GM18511 (cell line): Measurements from ENCODE around the gene CNGA4.
"Not testable (repeated sequence)": the region's sequence is repeated elsewhere in the genome, so short reads cannot be mapped to it uniquely, and the experiment has no call there.

Source experiments
- ATAC-seq: cut with Tn5 transposase; IDR thresholded peaks from one replicate; pipeline ENCODE4 v1.9.1; 2021; ENCODE audit warnings: mild to moderate bottlenecking, moderate library complexity; ENCODE audit not compliant: unreplicated experiment

Gene CNGA4

DNA sequence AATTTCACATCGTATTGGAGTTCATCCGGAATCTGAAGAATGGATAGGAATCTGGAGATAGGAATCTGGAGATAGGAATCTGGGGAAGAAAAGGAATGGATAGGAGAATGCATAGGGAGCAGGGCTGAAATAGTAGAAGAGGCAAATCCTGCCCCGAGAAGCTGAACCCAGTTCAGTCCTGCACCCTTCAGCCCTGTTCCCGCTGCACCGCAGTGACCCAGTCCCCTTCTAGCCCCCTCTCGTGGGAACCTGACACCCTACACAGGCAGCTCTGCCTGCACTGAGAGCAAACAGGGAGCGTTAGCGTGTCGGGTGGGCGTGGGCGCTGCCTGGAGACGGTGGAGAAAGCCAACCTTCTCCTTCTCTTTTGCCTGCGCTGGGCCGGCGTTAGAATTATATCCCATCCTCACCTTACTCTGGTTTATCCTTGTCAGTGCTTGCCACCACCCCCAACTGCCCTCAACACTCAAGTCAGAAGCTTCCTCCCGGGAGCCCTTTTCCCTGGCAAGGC lies 19.7 kb downstream of the CNGA4 start:
- ATAC-seq, result no peak

DNA sequence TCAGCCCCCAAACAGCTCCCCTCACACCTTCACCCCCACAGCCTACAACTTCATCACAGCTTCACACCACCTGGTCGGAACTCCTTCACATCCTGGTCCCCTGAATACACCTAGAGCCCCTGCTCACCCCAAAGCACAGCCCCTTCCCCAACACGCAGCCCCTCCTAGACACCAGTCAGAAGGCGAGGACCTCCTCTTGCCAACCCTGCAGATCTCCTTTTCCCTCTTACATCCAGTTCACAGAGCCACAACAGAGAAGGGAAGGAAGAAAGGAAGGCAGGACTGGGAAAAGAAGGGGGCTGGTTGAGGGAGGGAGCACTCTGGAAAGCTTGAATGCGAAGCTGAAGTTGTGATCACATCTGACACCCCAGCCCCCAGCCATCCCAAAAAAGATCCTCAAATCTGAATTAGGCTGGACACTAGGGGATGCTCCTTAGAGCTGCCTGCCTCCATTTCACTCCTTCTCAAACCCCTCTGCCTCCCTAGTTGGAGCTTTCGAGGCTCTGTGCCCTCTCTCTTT lies 21.4 kb downstream of the CNGA4 start:
- no peak for ATAC-seq

DNA sequence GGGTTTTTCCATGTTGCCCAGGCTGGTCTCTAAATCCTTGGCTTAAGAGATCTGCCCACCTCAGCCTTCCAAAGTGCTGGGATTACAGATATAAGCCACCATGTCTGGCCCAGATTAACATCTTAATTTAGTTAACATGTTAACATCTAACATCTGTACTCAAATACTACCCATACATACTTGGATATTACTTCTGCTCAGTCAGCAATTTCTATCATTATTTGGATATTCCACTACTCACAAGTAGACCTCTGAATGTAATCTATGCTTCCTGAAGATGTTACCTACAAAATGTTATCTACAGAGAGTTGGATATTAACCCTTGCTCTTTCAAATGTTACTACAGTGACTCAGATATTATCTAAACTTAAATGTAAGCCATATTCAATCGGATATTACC lies 24.8 kb downstream of the CNGA4 start:
- ATAC-seq, result no peak

DNA sequence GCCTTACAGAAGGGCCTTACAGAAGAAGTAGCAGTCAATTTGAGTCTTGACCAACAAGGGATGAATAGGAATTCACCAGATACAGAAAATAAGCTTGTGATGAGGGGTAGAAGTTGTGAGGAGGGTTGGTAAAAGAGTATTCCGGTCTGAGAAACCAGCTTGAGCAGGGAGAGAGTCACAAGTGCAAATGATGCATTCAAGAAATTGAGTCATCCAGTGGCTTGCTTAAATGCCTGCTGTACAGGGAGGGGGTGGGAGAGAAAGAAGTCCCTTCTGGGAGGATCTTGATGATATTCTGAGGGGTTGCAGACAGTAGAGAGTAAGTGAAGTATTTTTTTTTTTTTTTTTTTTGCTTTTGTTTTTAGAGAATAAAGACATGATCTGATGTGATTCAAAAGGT lies 29.9 kb downstream of the CNGA4 start:
- no peak for ATAC-seq

DNA sequence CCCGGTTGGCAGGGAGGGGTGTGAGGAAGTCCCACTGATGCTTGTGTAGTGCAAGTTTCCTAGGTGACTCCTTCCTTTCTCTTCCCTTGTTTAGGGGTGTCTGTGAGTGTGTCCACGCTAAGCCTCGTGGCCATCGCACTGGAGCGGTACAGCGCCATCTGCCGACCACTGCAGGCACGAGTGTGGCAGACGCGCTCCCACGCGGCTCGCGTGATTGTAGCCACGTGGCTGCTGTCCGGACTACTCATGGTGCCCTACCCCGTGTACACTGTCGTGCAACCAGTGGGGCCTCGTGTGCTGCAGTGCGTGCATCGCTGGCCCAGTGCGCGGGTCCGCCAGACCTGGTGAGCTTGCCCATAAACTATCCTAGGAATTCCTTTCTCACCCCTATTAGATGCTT lies 31.1 kb downstream of the CNGA4 start:
- no peak for ATAC-seq

DNA sequence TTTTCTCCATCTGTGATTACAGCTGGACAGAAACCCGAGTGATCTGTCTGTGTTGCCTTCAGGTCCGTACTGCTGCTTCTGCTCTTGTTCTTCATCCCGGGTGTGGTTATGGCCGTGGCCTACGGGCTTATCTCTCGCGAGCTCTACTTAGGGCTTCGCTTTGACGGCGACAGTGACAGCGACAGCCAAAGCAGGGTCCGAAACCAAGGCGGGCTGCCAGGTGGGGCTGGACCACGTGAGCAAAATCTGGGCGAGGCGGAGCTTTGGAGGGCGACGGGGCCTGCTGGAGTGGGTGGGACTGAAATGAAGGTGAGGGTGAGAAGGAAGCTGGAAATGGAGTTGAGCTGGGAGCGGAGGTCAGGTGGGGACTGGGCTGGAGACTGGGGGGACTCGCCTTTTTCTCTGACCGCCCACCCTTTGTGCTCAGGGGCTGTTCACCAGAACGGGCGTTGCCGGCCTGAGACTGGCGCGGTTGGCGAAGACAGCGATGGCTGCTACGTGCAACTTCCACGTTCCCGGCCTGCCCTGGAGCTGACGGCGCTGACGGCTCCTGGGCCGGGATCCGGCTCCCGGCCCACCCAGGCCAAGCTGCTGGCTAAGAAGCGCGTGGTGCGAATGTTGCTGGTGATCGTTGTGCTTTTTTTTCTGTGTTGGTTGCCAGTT lies 31.8 kb downstream of the CNGA4 start:
- ATAC-seq, result no peak

DNA sequence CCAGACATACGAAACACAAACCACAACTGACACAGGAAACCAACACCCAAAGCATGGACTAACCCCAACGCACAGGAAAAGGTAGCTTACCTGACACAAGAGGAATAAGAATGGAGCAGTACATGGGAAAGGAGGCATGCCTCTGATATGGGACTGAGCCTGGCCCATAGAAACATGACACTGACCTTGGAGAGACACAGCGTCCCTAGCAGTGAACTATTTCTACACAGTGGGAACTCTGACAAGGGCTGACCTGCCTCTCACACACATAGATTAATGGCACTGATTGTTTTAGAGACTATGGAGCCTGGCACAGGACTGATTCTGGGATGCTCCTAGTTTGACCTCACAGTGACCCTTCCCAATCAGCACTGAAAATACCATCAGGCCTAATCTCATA lies 32.7 kb downstream of the CNGA4 start:
- no peak for ATAC-seq

DNA sequence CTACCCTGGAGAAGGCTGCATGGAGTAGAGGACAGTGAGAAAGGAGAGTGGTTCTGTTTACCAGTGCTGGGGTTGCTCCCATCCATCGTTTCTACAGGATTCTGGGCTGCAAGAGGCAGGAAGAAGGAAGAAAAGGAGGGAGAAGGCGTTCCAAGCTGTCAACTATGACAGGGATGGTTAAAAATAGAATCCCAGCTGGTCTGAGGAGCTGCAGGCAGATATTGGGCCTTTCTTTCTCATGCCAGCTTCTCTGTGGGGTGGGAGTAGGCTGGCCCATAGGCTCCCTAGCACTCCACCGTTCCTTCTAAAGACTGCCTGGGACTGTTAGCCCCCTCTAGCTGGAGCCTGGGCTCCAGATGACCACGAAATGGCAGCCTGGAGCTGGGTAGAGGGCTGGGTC lies 34.3 kb downstream of the CNGA4 start:
- no peak for ATAC-seq

DNA sequence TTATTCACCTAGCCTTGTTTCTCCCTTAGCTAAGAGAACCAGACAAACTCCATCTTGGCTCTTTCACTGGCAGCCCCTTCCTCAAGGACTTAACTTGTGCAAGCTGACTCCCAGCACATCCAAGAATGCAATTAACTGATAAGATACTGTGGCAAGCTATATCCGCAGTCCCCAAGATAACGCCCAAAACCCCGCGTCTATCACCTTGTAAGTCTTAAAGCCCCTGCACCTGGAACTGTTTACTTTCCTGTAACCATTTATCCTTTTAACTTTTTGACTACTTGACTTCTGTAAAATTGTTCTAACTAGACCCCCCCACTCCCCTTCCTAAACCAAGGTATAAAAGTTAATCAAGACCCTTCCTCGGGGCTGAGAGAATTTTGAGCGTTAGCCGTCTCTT lies 41.9 kb downstream of the CNGA4 start:
- ATAC-seq, result not testable (repeated sequence)

DNA sequence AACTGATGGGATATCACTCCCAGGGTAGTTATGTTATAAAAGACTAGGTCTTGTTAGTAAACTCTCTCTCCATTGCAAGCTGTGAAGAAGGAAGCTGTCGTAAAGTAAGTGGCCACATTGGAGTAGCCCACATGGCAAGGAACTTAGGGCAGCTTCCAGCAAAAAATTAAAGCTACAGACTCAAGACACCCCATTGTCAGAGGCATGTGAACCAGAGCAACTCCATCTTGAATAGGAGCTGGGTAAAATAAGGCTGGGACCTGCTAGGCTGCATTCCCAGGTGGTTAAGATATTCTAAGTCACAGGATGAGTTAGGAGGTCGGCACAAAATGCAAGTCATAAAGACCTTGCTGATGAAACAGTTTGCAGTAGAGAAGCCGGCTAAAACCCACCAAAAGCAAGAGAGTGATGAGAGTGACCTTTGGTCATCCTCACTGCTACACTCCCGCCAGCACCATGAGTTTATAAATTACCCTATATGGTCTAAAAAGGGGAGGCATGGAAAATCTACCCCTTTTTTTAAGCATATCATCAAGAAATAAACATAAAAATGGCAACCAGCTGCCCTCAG lies 44.6 kb downstream of the CNGA4 start:
- no peak for ATAC-seq

DNA sequence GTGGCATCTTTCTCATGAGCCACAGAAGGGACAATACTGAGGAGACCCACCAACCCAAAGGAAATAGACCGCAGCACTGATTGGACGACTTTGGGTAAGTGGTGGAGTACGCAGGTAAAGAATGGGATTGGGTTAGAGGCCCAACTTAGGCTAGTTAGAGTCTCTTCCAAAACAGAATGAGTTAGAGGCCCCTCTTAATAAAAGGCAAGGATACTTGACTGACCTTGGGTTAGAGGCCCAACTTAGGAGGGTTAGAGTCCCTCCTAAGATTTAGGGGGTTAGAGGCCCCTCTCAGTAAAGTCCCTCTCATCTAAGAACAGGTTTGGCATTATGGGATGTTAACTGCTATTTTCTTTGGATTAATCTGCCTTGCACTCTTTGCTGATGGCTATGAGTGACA lies 45.4 kb downstream of the CNGA4 start:
- no peak for ATAC-seq

DNA sequence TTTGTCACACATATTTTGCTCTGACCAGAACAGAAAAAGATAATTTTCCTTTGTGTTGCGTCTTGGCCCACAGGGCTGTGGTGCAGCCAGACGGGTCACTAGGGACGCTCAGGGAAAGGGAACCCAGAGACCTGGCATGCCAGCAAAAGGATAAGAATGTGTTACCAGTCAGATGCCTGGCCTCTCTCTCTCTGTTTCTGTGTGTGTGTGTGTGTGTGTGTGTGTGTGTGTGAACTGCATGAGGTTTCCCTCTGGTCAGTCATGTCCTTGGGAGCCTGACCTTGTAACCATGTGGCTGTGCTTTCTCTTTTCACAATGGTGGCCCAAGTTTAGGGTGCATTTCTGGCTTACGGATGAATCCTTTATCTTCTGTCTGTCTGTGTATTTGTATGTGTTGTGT lies 46.1 kb downstream of the CNGA4 start:
- no peak for ATAC-seq
